ENCODE data around the gene SCAMP2. TPM values are rescaled to one million over a fixed set of nuclear protein-coding genes. Genes with fewer than 3 reads are reported as not detected.

SCAMP2 gene
- total RNA-seq, 1 donor from 2014 or later: 42.6 TPM

- no peak for DNase-seq (ENCODE audit: missing footprints)
- intact Hi-C loops (cut with DNase I): no loop called here
- no peak for ATAC-seq
Observed at GRCh38 chr15:74844319-74845207, 28.6 kb downstream of the SCAMP2 start.

GRCh38 chr15:74843891-74844299 lies 29.3 kb downstream of the SCAMP2 start:
- intact Hi-C loops (cut with DNase I): loop anchor here (2.0 kb wide), 1 partner anchor 63 kb away; the partner anchor contains the start of gene FAM219B
- ATAC-seq (no peak), DNase-seq (ENCODE audit: missing footprints) (no peak)

- intact Hi-C loops (cut with DNase I): loop anchor here (2.0 kb wide), 1 partner anchor 63 kb away; the partner anchor contains the start of gene FAM219B
- DNase-seq (ENCODE audit: missing footprints): no peak
- ATAC-seq: no peak
Observed at GRCh38 chr15:74843445-74843828, 29.7 kb downstream of the SCAMP2 start.

- ATAC-seq (peak; percentile 94), DNase-seq (ENCODE audit: missing footprints) (peak; percentile 96)
- intact Hi-C loops (cut with DNase I): loop anchor here (2.0 kb wide), 1 partner anchor 64 kb away; the partner anchor contains the start of gene FAM219B
Observed at GRCh38 chr15:74842581-74843444, 30.4 kb downstream of the SCAMP2 start, which contains the start of gene ULK3. ULK3 (minus strand) TSS chr15:74843156; CDS start chr15:74843105, 51 bp downstream.

- intact Hi-C loops (cut with DNase I): loop anchor here (2.0 kb wide), 1 partner anchor 65 kb away; the partner anchor contains the start of gene FAM219B
- ATAC-seq (no peak), DNase-seq (ENCODE audit: missing footprints) (no peak)
Observed at GRCh38 chr15:74841891-74842373, 31.2 kb downstream of the SCAMP2 start.

GRCh38 chr15:74840851-74841775 lies 32.1 kb downstream of the SCAMP2 start:
- intact Hi-C loops (cut with DNase I): no loop called here
- ATAC-seq: no peak
- no peak for DNase-seq (ENCODE audit: missing footprints)

GRCh38 chr15:74839526-74840395 lies 33.4 kb downstream of the SCAMP2 start:
- no peak for DNase-seq (ENCODE audit: missing footprints)
- intact Hi-C loops (cut with DNase I): no loop called here
- ATAC-seq: no peak

- ATAC-seq (no peak), DNase-seq (ENCODE audit: missing footprints) (no peak)
- intact Hi-C loops (cut with DNase I): no loop called here
Observed at GRCh38 chr15:74838746-74839525, 34.2 kb downstream of the SCAMP2 start.

GRCh38 chr15:74838137-74838516 lies 35.0 kb downstream of the SCAMP2 start:
- DNase-seq (ENCODE audit: missing footprints) (no peak), ATAC-seq (no peak)
- intact Hi-C loops (cut with DNase I): no loop called here

GRCh38 chr15:74837482-74838136 lies 35.6 kb downstream of the SCAMP2 start:
- ATAC-seq: no peak
- no peak for DNase-seq (ENCODE audit: missing footprints)
- intact Hi-C loops (cut with DNase I): no loop called here

- DNase-seq (ENCODE audit: missing footprints): no peak
- intact Hi-C loops (cut with DNase I): no loop called here
- no peak for ATAC-seq
Observed at GRCh38 chr15:74836846-74837245, 36.3 kb downstream of the SCAMP2 start.

- intact Hi-C loops (cut with DNase I): loop anchor here (2.0 kb wide), 1 partner anchor 65 kb away; no protein-coding TSS in a partner anchor
- DNase-seq (ENCODE audit: missing footprints) (peak; percentile 81), ATAC-seq (no peak)
Observed at GRCh38 chr15:74835312-74835823, 37.8 kb downstream of the SCAMP2 start.

GRCh38 chr15:74833376-74834107 lies 39.6 kb downstream of the SCAMP2 start:
- ATAC-seq (no peak), DNase-seq (ENCODE audit: missing footprints) (no peak)
- intact Hi-C loops (cut with DNase I): loop anchor here (2.0 to 5.0 kb wide), 2 partner anchors 51 to 63 kb away; partner anchors contain the start of gene CSK

- intact Hi-C loops (cut with DNase I): loop anchor here (5.0 kb wide), 1 partner anchor 51 kb away; the partner anchor contains the start of gene CSK
- no peak for DNase-seq (ENCODE audit: missing footprints)
- no peak for ATAC-seq
Observed at GRCh38 chr15:74832826-74833225, 40.3 kb downstream of the SCAMP2 start.

Measured in Right ventricle myocardium inferior (tissue), 1 donor.